Smooth muscle cell (in vitro differentiated cells): ENCODE results near the gene MAP4. TPM values are rescaled to one million over a fixed set of nuclear protein-coding genes. Genes with fewer than 3 reads are reported as not detected.
A peak's percentile ranks its signal among the peaks of the same experiment; 100 is the strongest.

Experiments used
- DNase-seq: peaks from one replicate; lab custom pipeline; 2025; ENCODE audit not compliant: unreplicated experiment; lab: John Stamatoyannopoulos, UW
- H2AFZ ChIP-seq: fragments of 200-600 bp; sonication (generic); 2 replicates; pipeline ENCODE4 v1.6.0; 2016; ENCODE audit warnings: antibody characterized with exemption, low read depth, mild to moderate bottlenecking
- H3F3A ChIP-seq: fragments of 200-600 bp; sonication (generic); 2 replicates; pipeline ENCODE4 v1.6.0; 2017; ENCODE audit warnings: antibody characterized with exemption, low read depth
- H3K27ac ChIP-seq: fragments of 200-600 bp; sonication (generic); 2 replicates; pipeline ENCODE4 v1.5.1; 2016; ENCODE audit warnings: low read depth, mild to moderate bottlenecking
- H3K27me3 ChIP-seq: fragments of 200-600 bp; sonication (generic); 2 replicates; pipeline ENCODE4 v1.6.1; 2016; ENCODE audit warnings: low read depth, mild to moderate bottlenecking
- H3K36me3 ChIP-seq: fragments of 200-600 bp; sonication (generic); 2 replicates; pipeline ENCODE4 v1.5.1; 2016; ENCODE audit warnings: low read depth
- H3K4me1 ChIP-seq: fragments of 200-600 bp; sonication (generic); 2 replicates; pipeline ENCODE4 v1.5.1; 2016; ENCODE audit warnings: low read depth
- H3K4me2 ChIP-seq: fragments of 200-600 bp; sonication (generic); 2 replicates; pipeline ENCODE4 v1.6.0; 2016; ENCODE audit warnings: mild to moderate bottlenecking
- H3K4me3 ChIP-seq: fragments of 200-600 bp; sonication (generic); 2 replicates; pipeline ENCODE4 v1.5.1; 2016; ENCODE audit warnings: mild to moderate bottlenecking
- H3K79me2 ChIP-seq: fragments of 200-600 bp; sonication (generic); 2 replicates; pipeline ENCODE4 v1.6.0; 2016; ENCODE audit warnings: low read depth, mild to moderate bottlenecking
- H3K9ac ChIP-seq: fragments of 200-600 bp; sonication (generic); 2 replicates; pipeline ENCODE4 v1.6.0; 2016; ENCODE audit warnings: low read depth
- H3K9me3 ChIP-seq: fragments of 200-600 bp; sonication (generic); replicated peaks from 2 replicates; pipeline ENCODE4 v1.5.1; 2016; ENCODE audit warnings: low read depth
- H4K20me1 ChIP-seq: fragments of 200-600 bp; sonication (generic); 2 replicates; pipeline ENCODE4 v1.6.0; 2016; ENCODE audit warnings: low read depth
- WGBS: methylation state at CpG from one replicate; pipeline ENCODE4 v1.1.7; 2016; ENCODE audit warnings: low lambda C conversion rate; 5-methylcytosine and 5-hydroxymethylcytosine counted together
- polyA plus RNA-seq: library from polyadenylated mRNA; unstranded; fragments of >200 nt; fragmentation: Nextera tagmentation; extraction: Ambion mirVana; gene quantifications from 2 replicates; pipeline ENCODE4 v1.2.1, GENCODE V29; 2016
- total RNA-seq: library from RNA; depleted of rRNA; stranded (reverse); fragments of >200 nt; gene quantifications from 2 replicates; pipeline ENCODE4 v1.2.3, GENCODE V29; 2014
- TF ChIP-seq, protein P1 (sequence below): fragments of 200-600 bp; sonication (generic); IDR thresholded peaks from 2 replicates; pipeline ENCODE4 v1.5.1; 2017; ENCODE audit warnings: borderline replicate concordance, mild to moderate bottlenecking, antibody characterized with exemption; ENCODE audit not compliant: insufficient read depth, poor library complexity, severe bottlenecking

MAP4 gene
- total and polyA plus RNA-seq, 2 experiments from 2014 or later, result 114 to 166 TPM

- Histone ChIP-seq H2AFZ (no peak overlapping the region), H3K79me2 (peaks cover 100% of the 10 kb centered on the region), H3K4me2 (no peak overlapping the region), H3K4me1 (peaks cover 13% of the 10 kb centered on the region), H4K20me1 (peaks cover 100% of the 10 kb centered on the region), H3F3A (peaks cover 18% of the 10 kb centered on the region), H3K9ac (no peak overlapping the region), H3K27me3 (no peaks in the 10 kb centered on the region), H3K27ac (peak overlapping the region; percentile 30), H3K36me3 (no peaks in the 10 kb centered on the region), H3K4me3 (no peak overlapping the region), H3K9me3 (no peaks in the 10 kb centered on the region)
- WGBS, result 88% methylated on average over 2 of the region's 2 CpGs
- TF ChIP-seq, protein P1, sequence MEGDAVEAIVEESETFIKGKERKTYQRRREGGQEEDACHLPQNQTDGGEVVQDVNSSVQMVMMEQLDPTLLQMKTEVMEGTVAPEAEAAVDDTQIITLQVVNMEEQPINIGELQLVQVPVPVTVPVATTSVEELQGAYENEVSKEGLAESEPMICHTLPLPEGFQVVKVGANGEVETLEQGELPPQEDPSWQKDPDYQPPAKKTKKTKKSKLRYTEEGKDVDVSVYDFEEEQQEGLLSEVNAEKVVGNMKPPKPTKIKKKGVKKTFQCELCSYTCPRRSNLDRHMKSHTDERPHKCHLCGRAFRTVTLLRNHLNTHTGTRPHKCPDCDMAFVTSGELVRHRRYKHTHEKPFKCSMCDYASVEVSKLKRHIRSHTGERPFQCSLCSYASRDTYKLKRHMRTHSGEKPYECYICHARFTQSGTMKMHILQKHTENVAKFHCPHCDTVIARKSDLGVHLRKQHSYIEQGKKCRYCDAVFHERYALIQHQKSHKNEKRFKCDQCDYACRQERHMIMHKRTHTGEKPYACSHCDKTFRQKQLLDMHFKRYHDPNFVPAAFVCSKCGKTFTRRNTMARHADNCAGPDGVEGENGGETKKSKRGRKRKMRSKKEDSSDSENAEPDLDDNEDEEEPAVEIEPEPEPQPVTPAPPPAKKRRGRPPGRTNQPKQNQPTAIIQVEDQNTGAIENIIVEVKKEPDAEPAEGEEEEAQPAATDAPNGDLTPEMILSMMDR, result no peak
- no peak for DNase-seq
Observed at GRCh38 chr3:48026098-48026497, 9.9 kb upstream of the MAP4 start.

DNA sequence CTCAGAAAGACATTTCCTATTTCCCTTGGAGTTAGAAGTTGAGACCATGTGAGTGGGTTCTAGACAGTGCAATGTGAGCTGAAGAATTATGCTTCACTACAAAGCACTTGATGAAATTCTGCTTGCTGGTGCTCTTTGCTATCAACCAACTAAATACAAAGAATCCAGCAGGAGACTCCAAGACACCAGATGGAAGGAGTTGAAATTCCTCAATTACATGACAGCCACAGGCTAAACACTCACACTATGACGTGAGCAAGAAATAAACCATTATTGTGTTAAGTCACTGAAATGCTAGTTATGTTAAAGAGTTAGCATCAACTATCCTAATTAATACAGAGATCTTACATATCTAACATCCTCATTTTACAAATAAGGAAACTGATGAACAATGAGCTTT, 8.2 kb upstream of the MAP4 start:
- peaks cover 100% of the 10 kb centered on the region for H4K20me1 ChIP-seq
- H3K4me2 ChIP-seq, result no peak overlapping the region
- no peak overlapping the region for H3K9ac ChIP-seq
- no peak overlapping the region for H2AFZ ChIP-seq
- no peak overlapping the region for H3K4me3 ChIP-seq
- DNase-seq, result no peak
- H3K27me3 ChIP-seq, result no peaks in the 10 kb centered on the region
- H3K36me3 ChIP-seq, result no peaks in the 10 kb centered on the region
- TF ChIP-seq, protein P1, result no peak
- peak overlapping the region; percentile 61 for H3K27ac ChIP-seq
- 33% methylated on average over 1 of the region's 1 CpG for WGBS
- H3K4me1 ChIP-seq, result peaks cover 13% of the 10 kb centered on the region
- H3K9me3 ChIP-seq, result no peaks in the 10 kb centered on the region
- peaks cover 100% of the 10 kb centered on the region for H3K79me2 ChIP-seq
- H3F3A ChIP-seq, result peaks cover 23% of the 10 kb centered on the region

DNA sequence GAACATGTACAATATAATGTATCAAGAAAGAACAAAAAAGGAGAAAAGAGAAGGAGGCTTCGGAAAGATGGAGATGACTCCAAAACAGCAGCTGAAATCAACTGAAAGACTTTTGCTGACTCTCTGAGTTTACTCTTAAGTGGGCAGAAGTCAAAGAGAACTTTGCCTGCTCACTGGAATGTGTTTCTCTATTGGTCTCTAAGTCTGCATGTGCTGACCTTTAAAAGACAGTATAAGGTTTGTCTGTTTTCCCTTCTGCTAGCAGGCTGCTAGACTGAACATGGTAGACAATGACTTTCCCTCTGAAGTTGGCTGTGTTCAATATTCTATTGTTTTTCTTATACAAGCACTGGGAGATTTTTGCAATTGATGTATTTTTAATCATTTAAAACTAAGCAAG, 7.2 kb upstream of the MAP4 start:
- no peaks in the 10 kb centered on the region for H3K27me3 ChIP-seq
- H3K4me3 ChIP-seq, result no peak overlapping the region
- WGBS, result 85% methylated on average over 1 of the region's 1 CpG
- H3K4me2 ChIP-seq, result peak overlapping the region; percentile 14
- H3K27ac ChIP-seq, result peak overlapping the region; percentile 40
- TF ChIP-seq, protein P1, result no peak
- peaks cover 100% of the 10 kb centered on the region for H4K20me1 ChIP-seq
- H2AFZ ChIP-seq, result no peak overlapping the region
- H3K9ac ChIP-seq, result no peak overlapping the region
- H3K4me1 ChIP-seq, result peaks cover 13% of the 10 kb centered on the region
- H3K79me2 ChIP-seq, result peaks cover 99% of the 10 kb centered on the region
- no peaks in the 10 kb centered on the region for H3K36me3 ChIP-seq
- no peaks in the 10 kb centered on the region for H3K9me3 ChIP-seq
- H3F3A ChIP-seq, result peaks cover 27% of the 10 kb centered on the region
- DNase-seq, result no peak

- Histone ChIP-seq H3K4me2 (no peak overlapping the region), H3K4me1 (peaks cover 13% of the 10 kb centered on the region), H4K20me1 (peaks cover 100% of the 10 kb centered on the region), H3K79me2 (peaks cover 99% of the 10 kb centered on the region), H3K27ac (no peak overlapping the region), H3K4me3 (no peak overlapping the region), H3K36me3 (no peaks in the 10 kb centered on the region), H3K9ac (no peak overlapping the region), H3K27me3 (no peaks in the 10 kb centered on the region), H3F3A (peaks cover 36% of the 10 kb centered on the region), H3K9me3 (no peaks in the 10 kb centered on the region), H2AFZ (no peak overlapping the region)
- TF ChIP-seq, protein P1, result no peak
- WGBS, result 89% methylated on average over 4 of the region's 4 CpGs
- no peak for DNase-seq
Observed at GRCh38 chr3:48022178-48022577, 6.0 kb upstream of the MAP4 start.
